HAP-1 (cell line): ENCODE measurements around the gene C1QTNF5.
"Not testable (repeated sequence)": the region's sequence is repeated elsewhere in the genome, so short reads cannot be mapped to it uniquely, and the experiment has no call there.

Source experiments
- DNase-seq, 2 experiments: peaks; one replicate each; pipeline ENCODE4 v3.0.0-alpha.2; 2016 to 2020; ENCODE audit warnings: low spot score in 2 of 2
- H3K27me3 ChIP-seq: fragments of 250-450 bp; sonication (Bioruptor Pico); 2 replicates; pipeline ENCODE4 v1.5.1; 2020; ENCODE audit warnings: low read depth, mild to moderate bottlenecking, moderate library complexity
- H3K36me3 ChIP-seq: fragments of 250-450 bp; sonication (Bioruptor Pico); replicated peaks from 2 replicates; pipeline ENCODE4 v1.5.1; 2020; ENCODE audit warnings: mild to moderate bottlenecking
- H3K4me1 ChIP-seq: fragments of 250-450 bp; sonication (Bioruptor Pico); 2 replicates; pipeline ENCODE4 v1.5.1; 2020; ENCODE audit warnings: mild to moderate bottlenecking
- H3K4me3 ChIP-seq: fragments of 250-450 bp; sonication (Bioruptor Pico); 2 replicates; pipeline ENCODE4 v1.5.1; 2020; ENCODE audit warnings: mild to moderate bottlenecking, moderate library complexity
- H3K9me3 ChIP-seq: fragments of 250-450 bp; sonication (Bioruptor Pico); 2 replicates; pipeline ENCODE4 v1.5.1; 2020; ENCODE audit warnings: mild to moderate bottlenecking, moderate library complexity
- in situ Hi-C: fragments of 300-500 bp; cut with MboI; formaldehyde crosslinking; loops from 3 replicates; pipeline ENCODE4 v1.14.3; 2020; ENCODE audit warnings: low sequenced_read_pairs, inconsistent platforms, mixed read lengths

The C1QTNF5 gene

GRCh38 chr11:119340335-119341221 lies at the start of gene C1QTNF5:
C1QTNF5 (minus strand) TSS chr11:119340883; CDS start chr11:119340397, 486 bp downstream.
- peaks cover 11% of the 10 kb centered on the region for H3K4me1 ChIP-seq
- peaks cover 14% of the 10 kb centered on the region for H3K36me3 ChIP-seq
- no peaks in the 10 kb centered on the region for H3K27me3 ChIP-seq
- H3K9me3 ChIP-seq, result no peaks in the 10 kb centered on the region
- no peak for DNase-seq
- H3K4me3 ChIP-seq, result no peak within 1 kb of the TSS
- in situ Hi-C loops, result no loop called here

GRCh38 chr11:119389611-119390254 lies 49.0 kb upstream of the C1QTNF5 start:
- in situ Hi-C loops, result loop anchor here (10.0 kb wide), 1 partner anchor 65 kb away; no protein-coding TSS in a partner anchor
- no peaks in the 10 kb centered on the region for H3K27me3 ChIP-seq
- H3K4me1 ChIP-seq, result no peaks in the 10 kb centered on the region
- no peaks in the 10 kb centered on the region for H3K9me3 ChIP-seq
- no peaks in the 10 kb centered on the region for H3K36me3 ChIP-seq
- no peak overlapping the region for H3K4me3 ChIP-seq
- DNase-seq, result peak in 1 of 2 experiments; percentile 48

GRCh38 chr11:119388103-119388502 lies 47.4 kb upstream of the C1QTNF5 start:
- H3K36me3 ChIP-seq, result no peaks in the 10 kb centered on the region
- H3K27me3 ChIP-seq, result no peaks in the 10 kb centered on the region
- DNase-seq, result no peak
- no peaks in the 10 kb centered on the region for H3K4me1 ChIP-seq
- H3K4me3 ChIP-seq, result no peak overlapping the region
- in situ Hi-C loops, result loop anchor here (10.0 kb wide), 1 partner anchor 63 kb away; no protein-coding TSS in a partner anchor
- H3K9me3 ChIP-seq, result no peaks in the 10 kb centered on the region

- no peak for DNase-seq
- in situ Hi-C loops, result loop anchor here (10.0 kb wide), 1 partner anchor 60 kb away; no protein-coding TSS in a partner anchor
- no peak overlapping the region for H3K4me3 ChIP-seq
- H3K36me3 ChIP-seq, result no peaks in the 10 kb centered on the region
- H3K27me3 ChIP-seq, result no peaks in the 10 kb centered on the region
- no peaks in the 10 kb centered on the region; the same call in 1 of the 2 replicates for H3K9me3 ChIP-seq
- H3K4me1 ChIP-seq, result peaks cover 15% of the 10 kb centered on the region
Measured at GRCh38 chr11:119384332-119384731, 43.6 kb upstream of the C1QTNF5 start.

- DNase-seq, H3K9me3 ChIP-seq, H3K27me3 ChIP-seq, H3K36me3 ChIP-seq: not testable (repeated sequence)
- in situ Hi-C loops, result loop anchor here (10.0 kb wide), 1 partner anchor 58 kb away; no protein-coding TSS in a partner anchor
- Histone ChIP-seq H3K4me1 (peaks cover 15% of the 10 kb centered on the region), H3K4me3 (peak overlapping the region; percentile 42; the same call in 1 of the 2 replicates)
Measured at GRCh38 chr11:119382513-119382912, 41.8 kb upstream of the C1QTNF5 start.

- Histone ChIP-seq H3K36me3 (no peaks in the 10 kb centered on the region), H3K4me3 (peak overlapping the region; percentile 42), H3K27me3 (no peaks in the 10 kb centered on the region), H3K4me1 (peaks cover 15% of the 10 kb centered on the region), H3K9me3 (no peaks in the 10 kb centered on the region; the same call in 1 of the 2 replicates)
- peak in 1 of 2 experiments; percentile 6 for DNase-seq
- in situ Hi-C loops, result loop anchor here (10.0 kb wide), 1 partner anchor 57 kb away; no protein-coding TSS in a partner anchor
Measured at GRCh38 chr11:119382101-119382500, 41.4 kb upstream of the C1QTNF5 start.

- Histone ChIP-seq H3K36me3 (no peaks in the 10 kb centered on the region), H3K4me1 (peaks cover 15% of the 10 kb centered on the region), H3K9me3 (no peaks in the 10 kb centered on the region; the same call in 1 of the 2 replicates), H3K27me3 (no peaks in the 10 kb centered on the region), H3K4me3 (peak within 1 kb of the TSS; percentile 42)
- in situ Hi-C loops, result loop anchor here (10.0 kb wide), 1 partner anchor 57 kb away; no protein-coding TSS in a partner anchor
- peak; percentile 88 to 97 for DNase-seq
Measured at GRCh38 chr11:119381181-119381988, 40.7 kb upstream of the C1QTNF5 start, which contains the start of gene USP2. USP2 (minus strand) TSS chr11:119381690; CDS start chr11:119373480, 8,210 bp downstream.

GRCh38 chr11:119380827-119381180 lies 40.1 kb upstream of the C1QTNF5 start:
- Histone ChIP-seq H3K27me3 (no peaks in the 10 kb centered on the region), H3K4me1 (peaks cover 15% of the 10 kb centered on the region), H3K9me3 (no peaks in the 10 kb centered on the region; the same call in 1 of the 2 replicates), H3K36me3 (no peaks in the 10 kb centered on the region), H3K4me3 (peak overlapping the region; percentile 42)
- in situ Hi-C loops, result loop anchor here (10.0 kb wide), 1 partner anchor 56 kb away; no protein-coding TSS in a partner anchor
- DNase-seq, result peak; percentile 47 to 60

- DNase-seq, result peak in 1 of 2 experiments; percentile 6
- no peaks in the 10 kb centered on the region; the same call in 1 of the 2 replicates for H3K9me3 ChIP-seq
- peaks cover 15% of the 10 kb centered on the region for H3K4me1 ChIP-seq
- in situ Hi-C loops, result loop anchor here (10.0 kb wide), 1 partner anchor 55 kb away; no protein-coding TSS in a partner anchor
- no peaks in the 10 kb centered on the region for H3K27me3 ChIP-seq
- H3K4me3 ChIP-seq, result peak overlapping the region; percentile 42
- no peaks in the 10 kb centered on the region for H3K36me3 ChIP-seq
Measured at GRCh38 chr11:119380160-119380826, 39.6 kb upstream of the C1QTNF5 start.

GRCh38 chr11:119378851-119379465 lies 38.3 kb upstream of the C1QTNF5 start:
- Histone ChIP-seq H3K4me1 (peaks cover 15% of the 10 kb centered on the region), H3K27me3 (no peaks in the 10 kb centered on the region), H3K4me3 (no peak overlapping the region), H3K36me3 (no peaks in the 10 kb centered on the region), H3K9me3 (no peaks in the 10 kb centered on the region; the same call in 1 of the 2 replicates)
- in situ Hi-C loops, result no loop called here
- DNase-seq, result peak in 1 of 2 experiments; percentile 6

- no peaks in the 10 kb centered on the region; the same call in 1 of the 2 replicates for H3K9me3 ChIP-seq
- in situ Hi-C loops, result no loop called here
- no peak overlapping the region for H3K4me3 ChIP-seq
- H3K4me1 ChIP-seq, result peaks cover 15% of the 10 kb centered on the region
- H3K36me3 ChIP-seq, result no peaks in the 10 kb centered on the region
- H3K27me3 ChIP-seq, result no peaks in the 10 kb centered on the region
- DNase-seq, result no peak
Measured at GRCh38 chr11:119377961-119378667, 37.4 kb upstream of the C1QTNF5 start.
